Measurements from ENCODE around the gene TOPORS. TPM values are rescaled to one million over a fixed set of nuclear protein-coding genes. Genes with fewer than 3 reads are reported as not detected.

Gene TOPORS
- polyA plus RNA-seq, 3 donors from 2014 or later, result 13.9 to 28.4 (median 22.4) TPM

DNA sequence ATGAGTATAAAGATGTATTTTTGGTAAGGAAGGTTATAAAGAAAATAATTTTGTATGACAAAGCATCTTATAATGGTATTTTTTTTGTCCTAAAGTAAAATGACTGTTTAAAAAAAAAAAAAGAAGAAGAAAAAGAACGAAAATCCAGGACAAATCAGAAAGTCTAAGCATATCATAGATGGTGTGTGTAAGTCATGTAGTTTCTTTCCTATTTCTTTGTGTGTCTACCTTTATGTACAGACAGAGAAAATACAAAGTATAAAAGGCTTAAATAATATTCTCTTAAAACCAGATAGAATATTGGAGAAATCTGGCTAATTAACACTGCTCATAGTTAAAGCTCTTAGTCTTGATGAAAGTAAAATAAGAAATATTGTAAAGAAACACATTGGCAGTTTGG is 34.1 kb downstream of the TOPORS start:
- no peaks in the 10 kb centered on the region for H3K27me3 Mint-ChIP-seq (ENCODE audit: low read depth in 3 of 3)
- DNase-seq, result no peak
- H3K9me3 Mint-ChIP-seq, result peaks cover 0 to under 1% (median 0%) of the 10 kb centered on the region in 6 donors
- peaks cover 8 to 11% (median 11%) of the 10 kb centered on the region in 3 donors for H3K36me3 Mint-ChIP-seq
- peaks cover 42 to 83% of the 10 kb centered on the region in 2 donors for H3K4me1 Mint-ChIP-seq
- no peak overlapping the region for H3K27ac Mint-ChIP-seq
- no peak overlapping the region for H3K4me3 Mint-ChIP-seq

DNA sequence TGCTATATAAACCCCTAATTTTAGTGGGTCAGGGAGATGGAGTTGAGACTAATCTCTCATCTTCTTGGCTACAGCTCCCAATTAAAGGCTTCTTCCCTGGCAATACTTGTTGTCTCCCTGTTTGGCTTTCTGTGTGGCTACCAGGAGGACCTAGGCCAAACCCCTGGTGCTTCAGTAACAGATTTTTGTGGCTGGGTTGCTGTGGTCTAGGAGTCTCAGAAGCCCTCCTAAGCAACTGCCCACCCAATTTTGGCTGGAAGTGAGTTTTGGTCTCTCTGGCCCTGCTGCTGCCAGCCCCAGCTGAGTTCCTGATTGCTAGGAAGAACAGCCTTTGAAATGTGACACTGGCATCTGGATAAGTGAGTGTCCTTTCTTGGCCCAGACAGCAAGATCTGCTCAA is 36.1 kb downstream of the TOPORS start:
- Mint-ChIP-seq H3K36me3 (peaks cover 8 to 11% (median 10%) of the 10 kb centered on the region in 3 donors), H3K27me3 (ENCODE audit: low read depth in 3 of 3) (peaks cover 0 to 2% (median 0%) of the 10 kb centered on the region in 3 donors), H3K4me3 (no peak overlapping the region), H3K27ac (peak overlapping the region in 2 of 6 donors; percentile 28 to 31), H3K9me3 (no peaks in the 10 kb centered on the region), H3K4me1 (peaks cover 42 to 81% of the 10 kb centered on the region in 2 donors)
- no peak for DNase-seq

DNA sequence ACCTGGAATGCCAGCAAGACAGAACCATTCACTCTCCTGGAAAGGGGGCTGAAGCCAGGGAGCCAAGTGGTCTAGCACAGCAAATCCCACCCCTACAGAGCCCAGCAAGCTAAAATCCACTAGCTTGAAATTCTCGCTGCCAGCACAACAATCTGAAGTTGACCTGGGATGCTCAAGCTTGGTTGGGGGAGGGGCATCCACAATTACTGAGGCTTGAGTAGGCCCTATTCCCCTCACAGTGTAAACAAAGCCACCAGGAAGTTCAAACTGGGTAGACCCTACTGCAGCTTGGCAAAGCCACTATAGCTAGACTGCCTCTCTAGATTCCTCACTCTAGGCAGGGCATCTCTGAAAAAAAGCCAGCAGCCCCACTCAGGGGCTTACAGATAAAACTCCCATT is 43.7 kb downstream of the TOPORS start:
- H3K27ac Mint-ChIP-seq, result no peak overlapping the region
- H3K9me3 Mint-ChIP-seq, result no peaks in the 10 kb centered on the region

DNA sequence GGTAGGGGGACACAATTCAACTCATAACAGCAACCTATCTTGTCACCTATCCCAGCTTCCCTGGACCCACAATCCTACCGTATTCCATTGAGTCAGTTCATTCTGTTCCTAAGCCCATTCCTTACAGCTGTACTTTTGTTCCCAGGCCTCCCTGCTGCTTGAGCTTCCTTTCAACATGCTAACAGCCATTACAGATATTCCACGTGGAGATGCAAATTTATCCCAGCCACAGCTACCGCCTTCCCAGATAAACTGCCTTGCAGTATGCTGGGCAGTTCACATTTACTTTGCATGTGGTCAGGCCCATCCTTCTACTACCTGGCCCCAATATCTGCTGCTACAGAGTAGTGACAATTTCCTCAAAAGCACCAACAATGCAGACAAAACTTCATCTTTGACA is 49.4 kb downstream of the TOPORS start:
- Mint-ChIP-seq H3K27me3 (ENCODE audit: low read depth in 3 of 3) (no peaks in the 10 kb centered on the region), H3K4me3 (no peak overlapping the region), H3K27ac (peak overlapping the region in 2 of 6 donors; percentile 4 to 76), H3K9me3 (no peaks in the 10 kb centered on the region), H3K36me3 (peaks cover 4 to 18% (median 12%) of the 10 kb centered on the region in 3 donors), H3K4me1 (peaks cover 22 to 54% of the 10 kb centered on the region in 2 donors)
- DNase-seq, result no peak

More for the DNA sequence above, 43.7 kb downstream of the TOPORS start:
- peaks cover under 1 to 4% (median 4%) of the 10 kb centered on the region in 3 donors for H3K36me3 Mint-ChIP-seq
- no peak overlapping the region for H3K4me3 Mint-ChIP-seq
- H3K4me1 Mint-ChIP-seq, result peaks cover 49 to 72% of the 10 kb centered on the region in 2 donors
- DNase-seq, result no peak
- peaks cover 0 to 2% (median 0%) of the 10 kb centered on the region in 3 donors for H3K27me3 Mint-ChIP-seq (ENCODE audit: low read depth in 3 of 3)

DNA sequence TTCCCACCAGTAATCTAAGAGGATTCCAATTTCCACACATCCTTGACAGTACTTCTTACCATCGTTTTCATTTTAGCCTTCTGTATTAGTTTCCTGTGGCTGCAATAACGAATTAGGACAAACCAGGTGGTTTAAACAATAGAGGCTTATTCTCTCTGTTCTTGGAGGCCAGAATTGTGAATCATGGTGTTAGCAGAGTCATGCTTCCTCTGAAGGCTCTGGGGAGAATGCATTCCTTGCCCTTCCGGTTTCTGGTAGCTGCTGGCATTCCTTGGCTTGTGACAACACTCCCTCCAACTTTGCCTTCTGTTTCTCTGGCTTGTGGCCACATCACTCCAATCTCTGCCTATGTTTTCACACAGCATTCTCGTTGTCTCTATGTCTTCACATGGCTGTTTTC is 49.9 kb downstream of the TOPORS start:
- Mint-ChIP-seq H3K9me3 (no peaks in the 10 kb centered on the region), H3K27me3 (ENCODE audit: low read depth in 3 of 3) (no peaks in the 10 kb centered on the region), H3K4me1 (peaks cover 22 to 50% of the 10 kb centered on the region in 2 donors), H3K27ac (peak overlapping the region in 4 of 6 donors; percentile 9 to 70 (median 36)), H3K36me3 (peaks cover 4 to 22% (median 12%) of the 10 kb centered on the region in 3 donors), H3K4me3 (no peak overlapping the region)
- no peak for DNase-seq

DNA sequence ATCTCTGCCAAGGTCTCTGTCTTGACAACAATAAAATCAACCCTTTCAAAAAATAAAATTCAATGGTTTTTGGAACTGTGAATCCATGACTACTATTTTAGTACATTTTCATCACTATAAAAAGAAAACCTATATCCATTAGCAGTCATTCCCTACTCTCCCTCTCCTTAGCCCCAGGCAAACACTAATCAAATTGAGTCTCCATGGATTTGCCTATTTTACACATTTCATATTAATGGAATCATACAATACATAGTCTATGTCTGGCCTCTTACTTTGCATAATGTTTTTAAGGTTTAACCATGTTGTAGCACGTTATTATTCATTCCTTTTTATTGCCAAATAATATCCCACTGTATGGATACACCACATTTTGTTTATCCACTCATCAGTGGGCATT is 50.5 kb downstream of the TOPORS start:
- Mint-ChIP-seq H3K27ac (peak overlapping the region in 2 of 6 donors; percentile 14 to 18), H3K27me3 (ENCODE audit: low read depth in 3 of 3) (no peaks in the 10 kb centered on the region)

DNA sequence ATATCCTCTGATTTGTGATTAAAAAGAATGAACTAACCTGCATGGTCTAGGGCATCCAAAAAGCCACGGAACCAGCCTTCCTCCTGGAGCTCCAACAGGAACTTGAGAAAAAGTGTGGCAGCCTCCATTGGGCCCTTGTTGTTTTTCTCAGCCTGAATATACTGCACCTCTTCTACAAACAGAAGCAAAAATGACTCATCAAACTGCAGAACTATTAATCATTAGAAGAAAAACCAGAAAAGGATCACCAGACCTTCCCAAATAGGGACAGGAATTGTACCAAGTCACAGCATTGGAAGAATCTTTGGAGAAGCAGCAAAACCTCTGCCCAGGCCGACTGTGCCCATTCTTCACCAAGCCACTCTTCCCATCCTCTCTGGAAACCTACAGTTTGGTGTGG is 51.6 kb downstream of the TOPORS start:
- Mint-ChIP-seq H3K27me3 (ENCODE audit: low read depth in 3 of 3) (no peaks in the 10 kb centered on the region), H3K4me1 (peaks cover 20 to 46% of the 10 kb centered on the region in 2 donors), H3K9me3 (no peaks in the 10 kb centered on the region), H3K36me3 (peaks cover 12 to 33% (median 17%) of the 10 kb centered on the region in 3 donors), H3K4me3 (no peak overlapping the region), H3K27ac (no peak overlapping the region)
- DNase-seq, result no peak

More for the DNA sequence above, 50.5 kb downstream of the TOPORS start:
- Mint-ChIP-seq H3K9me3 (no peaks in the 10 kb centered on the region), H3K36me3 (peaks cover 4 to 22% (median 12%) of the 10 kb centered on the region in 3 donors), H3K4me3 (no peak overlapping the region), H3K4me1 (peaks cover 22 to 47% of the 10 kb centered on the region in 2 donors)
- no peak for DNase-seq

DNA sequence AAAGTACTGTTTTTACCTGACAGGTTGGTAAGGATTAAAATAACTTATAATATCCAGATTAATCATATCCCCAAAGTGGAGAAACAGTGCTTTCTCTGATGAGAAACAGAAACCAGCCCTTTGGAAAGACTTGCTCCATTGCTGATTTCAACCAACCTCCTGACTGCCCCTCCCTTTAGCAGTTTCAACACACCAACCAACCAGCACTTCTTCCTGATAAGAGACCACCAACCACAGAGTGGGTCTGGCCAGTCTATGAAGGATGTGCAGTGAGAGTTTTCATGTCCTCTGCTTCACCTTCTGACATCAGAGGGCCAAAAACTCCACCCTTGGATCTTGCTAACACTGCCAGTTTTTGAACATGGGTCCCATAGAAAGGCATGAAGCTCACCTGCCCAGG is 54.5 kb downstream of the TOPORS start:
- no peaks in the 10 kb centered on the region for H3K27me3 Mint-ChIP-seq (ENCODE audit: low read depth in 3 of 3)
- H3K27ac Mint-ChIP-seq, result peak overlapping the region in 2 of 6 donors; percentile 49 to 58
- no peak for DNase-seq
- peaks cover 13 to 33% (median 27%) of the 10 kb centered on the region in 3 donors for H3K36me3 Mint-ChIP-seq
- H3K4me1 Mint-ChIP-seq, result peaks cover 13 to 31% of the 10 kb centered on the region in 2 donors
- H3K4me3 Mint-ChIP-seq, result no peak overlapping the region
- no peaks in the 10 kb centered on the region for H3K9me3 Mint-ChIP-seq

DNA sequence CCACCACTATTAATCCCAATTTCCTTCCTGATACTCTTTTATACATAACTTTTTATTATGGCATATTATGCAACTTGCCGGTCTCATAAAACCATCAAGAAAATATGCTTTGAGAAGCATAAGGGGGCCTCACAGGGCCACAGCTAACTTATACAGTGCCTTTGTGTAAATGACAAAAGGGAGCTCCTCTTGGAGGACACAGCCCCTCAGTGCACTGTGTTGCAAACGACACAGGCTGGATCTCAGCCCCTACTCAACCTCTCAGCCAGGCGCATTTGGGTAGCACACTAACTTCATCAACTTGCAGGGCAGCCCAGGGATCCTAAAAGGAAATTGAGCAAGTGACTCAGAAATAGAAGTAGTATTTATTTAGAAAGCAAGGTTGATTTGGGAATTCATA is 61.8 kb downstream of the TOPORS start:
- Mint-ChIP-seq H3K27ac (peak overlapping the region in 3 of 6 donors; percentile 8 to 45 (median 20)), H3K4me3 (no peak overlapping the region), H3K27me3 (ENCODE audit: low read depth in 3 of 3) (no peaks in the 10 kb centered on the region), H3K36me3 (peaks cover 20 to 43% (median 34%) of the 10 kb centered on the region in 3 donors), H3K9me3 (no peaks in the 10 kb centered on the region), H3K4me1 (no peaks in the 10 kb centered on the region)
- no peak for DNase-seq

Other genes with a start within 250 kb of the TOPORS start
- gene ACO1, start 167.9 kb downstream of the TOPORS start, polyA plus RNA-seq, result 10 to 100 TPM in 2 of 3 donors, 1 to 10 TPM in 1; 6.2 to 16.3 (median 11.8) TPM
- gene RIGI, start 26.4 kb downstream of the TOPORS start, polyA plus RNA-seq, result 10 to 100 TPM; 14.3 to 20.9 (median 14.9) TPM
- 100 to 1,000 TPM in 1 of 3 donors, 10 to 100 TPM in 2; 37.2 to 122 (median 72.6) TPM for gene SMIM27, start 259 bp downstream of the TOPORS start, polyA plus RNA-seq
- gene NDUFB6, start 20.6 kb upstream of the TOPORS start, polyA plus RNA-seq, result 100 to 1,000 TPM in 1 of 3 donors, 10 to 100 TPM in 2; 80.8 to 110 (median 84.9) TPM
- gene TAF1L, start 83.1 kb upstream of the TOPORS start, polyA plus RNA-seq, result not detected
- not detected for gene TMEM215, start 231.0 kb upstream of the TOPORS start, polyA plus RNA-seq